MM.1S (cell line): ENCODE measurements around the gene APOBEC2.

Experiments used
- EZH2 ChIP-seq: fragments of 300-600 bp; sonication (generic); optimal IDR thresholded peaks from 2 replicates; pipeline ENCODE3; 2017; ENCODE audit warnings: low read depth, mild to moderate bottlenecking, antibody characterized with exemption, low read length, mixed read lengths
- EZH2phosphoT487 ChIP-seq: fragments of 300-600 bp; sonication (generic); IDR thresholded peaks from 2 replicates; pipeline ENCODE4 v1.6.1; 2018; ENCODE audit warnings: antibody characterized with exemption, low read length
- TF ChIP-seq, protein P1 (sequence below): fragments of 300-600 bp; sonication (generic); IDR thresholded peaks from 2 replicates; pipeline ENCODE4 v1.5.1; 2016; ENCODE audit warnings: antibody characterized with exemption, low read length, mixed read lengths

DNA sequence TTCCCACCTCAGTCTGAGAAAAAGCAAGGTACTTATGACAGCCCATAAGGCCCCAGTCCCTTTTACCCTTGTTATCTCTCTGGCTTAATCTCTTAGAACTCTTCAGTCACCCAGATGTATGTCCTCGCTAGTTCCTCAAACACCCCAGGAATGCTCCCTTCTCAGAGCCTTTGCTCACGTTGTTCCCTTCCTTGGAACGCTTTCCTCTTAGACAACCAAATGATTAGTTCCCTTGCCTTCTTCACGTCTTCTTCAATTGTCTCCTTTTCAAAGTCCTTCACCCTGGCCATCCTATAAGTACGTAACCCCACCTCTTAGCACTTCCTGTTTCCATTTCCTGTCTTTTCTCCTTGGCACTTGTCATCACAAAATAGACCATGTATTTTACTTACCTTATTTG, 1.1 kb upstream of the APOBEC2 start:
- TF ChIP-seq, protein P1, sequence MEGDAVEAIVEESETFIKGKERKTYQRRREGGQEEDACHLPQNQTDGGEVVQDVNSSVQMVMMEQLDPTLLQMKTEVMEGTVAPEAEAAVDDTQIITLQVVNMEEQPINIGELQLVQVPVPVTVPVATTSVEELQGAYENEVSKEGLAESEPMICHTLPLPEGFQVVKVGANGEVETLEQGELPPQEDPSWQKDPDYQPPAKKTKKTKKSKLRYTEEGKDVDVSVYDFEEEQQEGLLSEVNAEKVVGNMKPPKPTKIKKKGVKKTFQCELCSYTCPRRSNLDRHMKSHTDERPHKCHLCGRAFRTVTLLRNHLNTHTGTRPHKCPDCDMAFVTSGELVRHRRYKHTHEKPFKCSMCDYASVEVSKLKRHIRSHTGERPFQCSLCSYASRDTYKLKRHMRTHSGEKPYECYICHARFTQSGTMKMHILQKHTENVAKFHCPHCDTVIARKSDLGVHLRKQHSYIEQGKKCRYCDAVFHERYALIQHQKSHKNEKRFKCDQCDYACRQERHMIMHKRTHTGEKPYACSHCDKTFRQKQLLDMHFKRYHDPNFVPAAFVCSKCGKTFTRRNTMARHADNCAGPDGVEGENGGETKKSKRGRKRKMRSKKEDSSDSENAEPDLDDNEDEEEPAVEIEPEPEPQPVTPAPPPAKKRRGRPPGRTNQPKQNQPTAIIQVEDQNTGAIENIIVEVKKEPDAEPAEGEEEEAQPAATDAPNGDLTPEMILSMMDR, result no peak
- TF ChIP-seq EZH2 (no peak), EZH2phosphoT487 (no peak)
